Kidney epithelial cell (primary cell): ENCODE data around the gene PCNA. TPM values are rescaled to one million over a fixed set of nuclear protein-coding genes. Genes with fewer than 3 reads are reported as not detected.
"Not testable (repeated sequence)": the region's sequence is repeated elsewhere in the genome, so short reads cannot be mapped to it uniquely, and the experiment has no call there.

ENCODE experiments used
- DNase-seq: peaks from one replicate; pipeline ENCODE4 v3.0.0-alpha.2; 2010; ENCODE audit warnings: low read depth
- H3K27me3 ChIP-seq: 2 replicates; pipeline ENCODE4 v1.6.0; 2011; ENCODE audit warnings: low read length; ENCODE audit not compliant: control insufficient read depth, insufficient read depth
- H3K36me3 ChIP-seq: 2 replicates; pipeline ENCODE4 v1.5.1; 2011; ENCODE audit warnings: low read length; ENCODE audit not compliant: control insufficient read depth, insufficient read depth
- H3K4me3 ChIP-seq: 2 replicates; pipeline ENCODE4 v1.5.1; 2011; ENCODE audit warnings: low read depth, mild to moderate bottlenecking, control low read depth, low read length
- total RNA-seq: library from RNA; depleted of rRNA; stranded (reverse); fragments of >200 nt; gene quantifications from 2 replicates; pipeline ENCODE4 v1.2.3, GENCODE V29; 2015
- TF ChIP-seq, protein P1 (sequence below): IDR thresholded peaks from 2 replicates; pipeline ENCODE4 v1.5.1; 2011; ENCODE audit warnings: mild to moderate bottlenecking, moderate library complexity, low read length, control low read depth, inconsistent platforms; ENCODE audit not compliant: insufficient read depth, poor library complexity, severe bottlenecking

PCNA gene
- total RNA-seq, 1 donor from 2014 or later, result 89.6 TPM

DNA sequence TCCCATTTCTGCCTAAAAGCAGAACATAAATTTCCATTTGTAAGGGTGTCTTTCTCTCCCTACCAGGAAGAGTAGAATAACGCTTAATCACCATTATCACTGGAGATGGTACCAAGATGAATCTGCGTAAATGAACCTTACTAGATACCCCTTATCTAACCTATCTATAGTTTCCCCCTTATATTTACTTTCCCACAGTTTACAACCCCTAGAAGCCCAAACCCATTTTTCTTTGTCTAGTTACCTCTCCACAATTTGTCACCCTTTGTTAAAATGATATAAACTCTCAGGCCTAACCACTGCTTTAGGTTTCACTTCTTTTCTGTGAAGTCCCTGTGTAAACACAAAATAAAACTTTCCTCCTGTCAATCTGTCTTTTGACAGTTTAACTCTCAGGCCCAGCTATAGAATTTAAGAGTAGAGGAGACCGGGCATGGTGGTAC, 45.5 kb downstream of the PCNA start:
- DNase-seq, result no peak
- TF ChIP-seq, protein P1, sequence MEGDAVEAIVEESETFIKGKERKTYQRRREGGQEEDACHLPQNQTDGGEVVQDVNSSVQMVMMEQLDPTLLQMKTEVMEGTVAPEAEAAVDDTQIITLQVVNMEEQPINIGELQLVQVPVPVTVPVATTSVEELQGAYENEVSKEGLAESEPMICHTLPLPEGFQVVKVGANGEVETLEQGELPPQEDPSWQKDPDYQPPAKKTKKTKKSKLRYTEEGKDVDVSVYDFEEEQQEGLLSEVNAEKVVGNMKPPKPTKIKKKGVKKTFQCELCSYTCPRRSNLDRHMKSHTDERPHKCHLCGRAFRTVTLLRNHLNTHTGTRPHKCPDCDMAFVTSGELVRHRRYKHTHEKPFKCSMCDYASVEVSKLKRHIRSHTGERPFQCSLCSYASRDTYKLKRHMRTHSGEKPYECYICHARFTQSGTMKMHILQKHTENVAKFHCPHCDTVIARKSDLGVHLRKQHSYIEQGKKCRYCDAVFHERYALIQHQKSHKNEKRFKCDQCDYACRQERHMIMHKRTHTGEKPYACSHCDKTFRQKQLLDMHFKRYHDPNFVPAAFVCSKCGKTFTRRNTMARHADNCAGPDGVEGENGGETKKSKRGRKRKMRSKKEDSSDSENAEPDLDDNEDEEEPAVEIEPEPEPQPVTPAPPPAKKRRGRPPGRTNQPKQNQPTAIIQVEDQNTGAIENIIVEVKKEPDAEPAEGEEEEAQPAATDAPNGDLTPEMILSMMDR, result no peak
- no peaks in the 10 kb centered on the region for H3K36me3 ChIP-seq
- no peak overlapping the region for H3K4me3 ChIP-seq
- H3K27me3 ChIP-seq, result no peaks in the 10 kb centered on the region

DNA sequence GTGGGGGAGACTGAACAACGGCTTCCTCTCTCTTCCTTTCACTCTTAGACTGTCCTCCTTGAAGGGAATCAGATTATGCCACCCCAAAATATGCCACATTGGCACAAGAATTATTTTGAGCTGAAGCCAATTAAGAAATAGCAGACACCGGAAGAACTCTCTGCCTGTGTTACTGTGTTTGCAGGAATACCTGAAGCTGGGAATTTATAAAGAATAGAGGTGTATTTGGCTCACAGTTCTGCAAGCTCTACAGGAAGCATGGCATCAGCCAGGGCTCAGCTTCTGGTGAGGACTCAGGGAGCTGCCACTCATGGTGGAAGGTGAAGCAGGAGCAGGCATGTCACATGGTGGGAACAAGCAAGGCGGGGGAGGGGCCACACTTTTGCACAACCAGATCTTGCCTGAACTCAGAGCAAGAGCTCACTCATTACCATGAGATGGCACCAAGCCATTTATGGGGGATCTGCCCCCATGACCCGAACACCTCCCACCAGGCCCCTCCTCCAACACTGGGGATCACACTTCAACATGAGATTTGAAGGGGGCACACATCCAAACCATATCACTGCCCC, 46.0 kb downstream of the PCNA start:
- DNase-seq, result no peak
- TF ChIP-seq, protein P1, result no peak
- Histone ChIP-seq H3K27me3 (no peaks in the 10 kb centered on the region), H3K4me3 (no peak overlapping the region), H3K36me3 (no peaks in the 10 kb centered on the region)

DNA sequence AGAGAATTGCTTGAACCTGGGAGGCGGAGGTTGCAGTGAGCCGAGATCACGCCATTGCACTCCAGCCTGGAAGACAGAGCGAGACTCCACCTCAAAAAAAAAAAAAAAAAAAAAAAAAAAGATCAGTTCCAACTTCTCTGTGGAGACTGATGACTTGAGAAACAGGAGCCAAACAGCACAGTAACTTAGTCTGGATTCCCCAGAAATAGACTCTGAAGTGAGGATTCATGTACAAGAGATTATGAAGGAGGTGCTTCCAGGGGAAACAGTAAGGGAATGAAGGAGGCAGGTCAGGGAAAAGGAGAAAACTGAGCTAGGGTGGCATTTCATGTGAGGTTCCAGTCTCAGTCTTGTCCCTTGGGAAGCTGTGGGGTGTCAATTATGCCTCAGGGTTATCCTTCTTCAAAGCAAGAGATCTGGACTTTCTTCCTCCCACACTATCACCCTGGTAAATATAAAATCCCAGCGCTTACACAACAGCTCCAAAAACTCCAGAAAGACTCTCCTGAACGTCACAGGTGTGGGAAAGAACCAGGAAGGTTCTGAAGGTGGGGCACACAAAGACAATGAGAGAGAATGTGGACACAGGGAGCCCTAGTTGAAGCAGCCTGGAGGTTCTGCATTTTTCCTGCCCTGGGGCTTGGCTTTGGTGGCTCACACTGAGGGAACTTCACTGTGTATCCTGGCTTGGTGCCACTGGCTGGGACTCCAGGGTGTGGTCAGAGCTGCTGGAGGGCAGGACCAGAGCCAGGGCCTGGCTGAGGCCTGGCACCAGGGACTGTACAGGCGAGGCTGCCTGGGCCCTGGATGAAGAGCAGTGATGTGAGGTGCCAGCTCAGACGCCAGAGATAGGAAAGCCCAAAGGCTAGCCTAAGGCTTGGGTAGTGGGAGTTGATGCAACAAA, 46.8 kb downstream of the PCNA start:
- no peak overlapping the region for H3K4me3 ChIP-seq
- peak; percentile 28 for DNase-seq
- H3K36me3 ChIP-seq, result no peaks in the 10 kb centered on the region
- TF ChIP-seq, protein P1, result no peak
- no peaks in the 10 kb centered on the region for H3K27me3 ChIP-seq

DNA sequence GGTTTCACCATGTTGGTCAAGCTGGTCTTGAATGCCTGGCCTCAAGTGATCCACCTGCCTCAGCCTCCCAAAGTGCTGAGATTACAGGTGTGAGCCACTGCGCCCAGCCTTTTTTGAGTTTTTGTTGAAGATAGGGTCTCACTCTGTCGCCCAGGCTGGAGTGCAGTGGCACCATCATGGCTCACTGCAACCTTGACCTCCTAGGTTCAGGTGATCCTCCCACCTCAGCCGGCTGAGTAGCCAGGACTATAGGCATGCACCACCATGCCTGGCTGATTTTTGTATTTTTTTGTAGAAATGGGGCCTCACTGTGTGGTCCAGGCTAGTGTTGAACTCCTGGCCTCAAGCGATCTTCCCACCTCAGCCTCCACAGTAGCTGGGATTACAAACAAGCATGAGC, 47.8 kb downstream of the PCNA start:
- DNase-seq, H3K4me3 ChIP-seq, H3K27me3 ChIP-seq, H3K36me3 ChIP-seq: not testable (repeated sequence)

DNA sequence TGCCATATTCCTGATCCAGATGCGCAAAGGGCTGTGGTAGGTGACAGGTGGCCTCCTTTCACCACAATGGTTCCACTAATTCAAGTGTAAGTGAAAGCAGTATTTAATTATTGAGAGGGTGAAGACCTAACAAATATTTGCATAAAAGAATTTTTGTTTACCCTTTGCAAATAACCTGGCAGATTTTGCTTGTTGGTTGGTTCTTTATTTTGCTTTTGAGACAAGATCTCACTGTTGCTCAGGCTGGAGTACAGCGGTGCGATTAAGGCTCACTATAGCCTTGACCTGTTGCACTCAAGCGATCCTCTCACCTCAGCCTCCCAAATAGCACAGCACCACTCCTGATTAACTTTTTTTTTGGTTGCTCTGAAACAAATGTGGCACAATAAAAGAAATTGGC, 49.2 kb downstream of the PCNA start:
- no peak for DNase-seq
- Histone ChIP-seq H3K27me3 (no peaks in the 10 kb centered on the region), H3K4me3 (no peak overlapping the region), H3K36me3 (no peaks in the 10 kb centered on the region)
- TF ChIP-seq, protein P1, result no peak

DNA sequence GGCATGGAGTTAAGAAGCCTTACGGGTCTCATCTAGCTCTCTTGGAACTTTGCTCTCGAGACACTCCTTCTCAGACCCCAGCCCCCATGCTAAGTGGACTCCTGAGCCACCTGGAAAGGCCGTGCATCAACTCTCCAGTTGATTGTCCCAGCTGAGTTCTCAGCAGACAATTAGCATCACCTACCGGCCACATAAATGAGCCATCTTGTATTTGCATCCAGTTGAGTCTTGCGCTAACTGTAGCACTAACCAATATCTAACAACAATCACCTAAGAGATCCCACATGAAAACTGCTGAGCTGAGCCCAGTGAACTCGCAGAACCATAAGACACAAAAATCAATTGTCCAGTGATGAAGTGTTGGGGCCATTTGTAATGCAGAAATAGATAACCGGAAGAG, 49.7 kb downstream of the PCNA start:
- Histone ChIP-seq H3K27me3 (no peaks in the 10 kb centered on the region), H3K36me3 (no peaks in the 10 kb centered on the region), H3K4me3 (no peak overlapping the region)
- no peak for DNase-seq
- TF ChIP-seq, protein P1, result no peak
